Dendritic cell treated with granulocyte-macrophage colony-stimulating factor and Interleukin-4, amounts not matched to agents 40 ng/mL and 50 ng/mL, for 4 days (primary cell): ENCODE results near the gene MRGPRD.

Experiments
- H3K27ac Mint-ChIP-seq: one replicate; pipeline ENCODE4 v1.8.0; 2022; ENCODE audit warnings: mild to moderate bottlenecking, mixed read lengths
- H3K27me3 Mint-ChIP-seq: one replicate; pipeline ENCODE4 v1.8.0; 2022; ENCODE audit warnings: mild to moderate bottlenecking, mixed read lengths
- H3K36me3 Mint-ChIP-seq: one replicate; pipeline ENCODE4 v1.8.0; 2022; ENCODE audit warnings: low read depth, mixed read lengths
- H3K4me1 Mint-ChIP-seq: one replicate; pipeline ENCODE4 v1.8.0; 2022; ENCODE audit warnings: low read depth, mixed read lengths
- H3K4me3 Mint-ChIP-seq: one replicate; pipeline ENCODE4 v1.8.0; 2022; ENCODE audit warnings: mild to moderate bottlenecking, moderate library complexity, mixed read lengths
- H3K9me3 Mint-ChIP-seq: one replicate; pipeline ENCODE4 v1.8.0; 2022; ENCODE audit warnings: mixed read lengths
- intact Hi-C: fragments of 100-400 bp; cut with micrococcal nuclease; formaldehyde crosslinking; loops from one replicate; pipeline ENCODE4 v1.15.0; 2022

MRGPRD gene

DNA sequence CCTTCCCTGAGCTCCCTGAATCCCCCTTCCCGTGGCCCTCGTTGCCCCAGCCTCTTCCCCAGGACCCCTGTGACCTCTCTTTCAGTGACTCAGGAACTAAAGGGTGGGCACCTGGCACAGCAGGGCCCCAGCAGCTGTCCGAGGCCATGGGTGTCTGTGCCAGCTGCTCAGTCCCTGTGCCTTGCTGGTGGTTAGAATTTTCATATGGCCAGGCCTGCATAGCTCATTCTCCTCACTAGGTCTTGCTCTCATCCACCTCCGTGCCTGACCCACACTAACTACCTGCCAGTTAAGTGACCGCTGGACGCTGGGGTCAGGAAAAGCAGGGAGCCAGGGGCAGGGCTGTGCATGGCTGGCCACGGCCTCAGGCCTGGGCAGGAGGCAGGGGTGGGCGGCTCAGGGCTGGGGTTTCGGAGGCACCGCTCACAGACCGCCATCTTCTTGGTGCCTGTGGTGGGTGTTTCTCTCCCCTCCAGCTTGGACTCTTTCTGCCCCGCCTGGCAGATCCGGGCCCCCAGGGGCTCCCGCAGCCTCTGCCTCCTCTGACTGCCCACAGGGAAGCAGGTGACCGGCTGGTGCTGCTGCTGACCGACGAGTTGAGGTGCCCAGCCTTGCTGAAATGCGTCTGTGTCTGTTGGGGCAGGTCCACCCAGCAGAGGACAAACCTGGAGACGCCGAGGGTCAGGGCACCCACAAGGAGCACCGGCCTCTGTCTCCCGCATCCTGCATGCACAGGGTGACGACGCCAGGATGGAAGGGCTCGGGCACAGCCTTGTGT lies 20.3 kb downstream of the MRGPRD start:
- no peaks in the 10 kb centered on the region for H3K9me3 Mint-ChIP-seq
- intact Hi-C loops, result loop anchor here (1.0 kb wide), 1 partner anchor 11 kb away; no protein-coding TSS in a partner anchor
- H3K36me3 Mint-ChIP-seq, result no peaks in the 10 kb centered on the region
- no peak overlapping the region for H3K4me3 Mint-ChIP-seq
- peaks cover 22% of the 10 kb centered on the region for H3K27me3 Mint-ChIP-seq
- H3K27ac Mint-ChIP-seq, result peak overlapping the region; percentile 20
- H3K4me1 Mint-ChIP-seq, result peaks cover 12% of the 10 kb centered on the region

DNA sequence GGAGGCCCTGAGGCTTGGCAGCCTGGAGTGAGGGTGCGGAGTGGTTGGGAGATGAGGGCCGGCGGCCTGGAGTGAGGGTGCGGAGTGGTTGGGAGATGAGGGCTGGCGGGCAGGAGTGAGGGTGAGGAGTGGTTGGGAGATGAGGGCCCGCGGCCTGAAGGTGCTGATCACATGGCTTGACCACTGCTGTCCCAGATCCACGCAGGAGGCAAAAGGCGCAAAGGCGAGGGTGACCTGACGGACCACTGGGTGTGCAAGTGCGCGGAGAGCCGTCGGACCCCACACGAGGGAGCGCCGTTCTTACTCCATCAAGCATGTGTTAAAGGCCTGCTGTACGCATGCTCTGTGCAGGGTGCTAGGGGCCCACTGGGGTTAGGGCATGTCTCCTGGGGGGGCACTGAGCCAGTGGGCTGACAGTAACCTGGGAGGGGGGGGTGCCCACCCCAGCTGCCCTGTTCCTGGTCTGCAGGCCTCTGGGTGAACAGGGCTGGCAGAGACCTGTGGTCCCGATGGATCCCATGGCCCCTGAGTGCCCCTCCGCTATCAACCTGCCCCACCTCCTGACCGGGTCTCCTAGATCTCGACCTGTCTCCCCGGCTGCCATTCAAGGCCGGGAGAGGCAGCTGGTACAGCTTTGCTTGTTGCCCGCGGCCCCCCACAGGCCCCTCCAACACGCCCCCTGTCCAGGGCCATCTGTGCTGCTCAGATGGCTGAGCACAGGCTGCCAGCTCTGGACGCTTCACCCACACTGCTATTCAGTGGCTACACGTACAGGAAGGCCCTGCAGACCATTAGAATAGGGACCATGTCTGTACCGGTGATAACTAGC lies 21.1 kb downstream of the MRGPRD start:
- Mint-ChIP-seq H3K4me1 (peaks cover 20% of the 10 kb centered on the region), H3K27ac (peak overlapping the region; percentile 20), H3K27me3 (peaks cover 26% of the 10 kb centered on the region), H3K4me3 (no peak overlapping the region), H3K9me3 (no peaks in the 10 kb centered on the region), H3K36me3 (no peaks in the 10 kb centered on the region)
- intact Hi-C loops, result loop anchor here (1.0 kb wide), 1 partner anchor 12 kb away; no protein-coding TSS in a partner anchor

DNA sequence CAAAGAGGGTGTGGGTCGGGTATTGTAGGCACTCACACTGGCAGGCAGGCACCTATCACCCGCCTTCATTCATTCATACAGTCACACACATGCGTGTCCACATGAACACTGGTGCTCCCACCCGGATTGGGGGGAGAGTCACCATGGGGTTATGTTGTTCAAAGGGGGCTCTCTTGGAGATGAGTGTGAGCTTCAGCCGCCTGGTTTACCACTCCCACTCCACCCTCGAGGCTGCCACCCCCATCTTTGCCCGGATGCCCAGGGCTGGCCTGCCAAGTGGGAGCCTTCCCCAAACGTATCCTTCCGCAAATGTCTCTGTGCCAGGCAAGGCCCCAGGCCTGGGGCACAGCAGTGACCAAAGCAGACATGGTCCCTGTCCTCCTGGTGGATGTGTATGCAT lies 22.6 kb downstream of the MRGPRD start:
- Mint-ChIP-seq H3K27ac (no peak overlapping the region), H3K36me3 (no peaks in the 10 kb centered on the region), H3K27me3 (peaks cover 30% of the 10 kb centered on the region), H3K4me3 (no peak overlapping the region), H3K4me1 (peaks cover 20% of the 10 kb centered on the region), H3K9me3 (no peaks in the 10 kb centered on the region)
- intact Hi-C loops, result no loop called here

- Mint-ChIP-seq H3K4me1 (peaks cover 20% of the 10 kb centered on the region), H3K4me3 (no peak overlapping the region), H3K27ac (peak overlapping the region; percentile 12), H3K27me3 (peaks cover 29% of the 10 kb centered on the region), H3K36me3 (no peaks in the 10 kb centered on the region), H3K9me3 (no peaks in the 10 kb centered on the region)
- intact Hi-C loops, result no loop called here
These were observed 24.1 kb downstream of the MRGPRD start for GRCh38 chr11:68956547-68957254.

GRCh38 chr11:68956142-68956541 lies 24.6 kb downstream of the MRGPRD start:
- H3K4me3 Mint-ChIP-seq, result no peak overlapping the region
- no peaks in the 10 kb centered on the region for H3K9me3 Mint-ChIP-seq
- H3K27me3 Mint-ChIP-seq, result peaks cover 29% of the 10 kb centered on the region
- intact Hi-C loops, result no loop called here
- no peaks in the 10 kb centered on the region for H3K36me3 Mint-ChIP-seq
- peaks cover 20% of the 10 kb centered on the region for H3K4me1 Mint-ChIP-seq
- peak overlapping the region; percentile 12 for H3K27ac Mint-ChIP-seq

DNA sequence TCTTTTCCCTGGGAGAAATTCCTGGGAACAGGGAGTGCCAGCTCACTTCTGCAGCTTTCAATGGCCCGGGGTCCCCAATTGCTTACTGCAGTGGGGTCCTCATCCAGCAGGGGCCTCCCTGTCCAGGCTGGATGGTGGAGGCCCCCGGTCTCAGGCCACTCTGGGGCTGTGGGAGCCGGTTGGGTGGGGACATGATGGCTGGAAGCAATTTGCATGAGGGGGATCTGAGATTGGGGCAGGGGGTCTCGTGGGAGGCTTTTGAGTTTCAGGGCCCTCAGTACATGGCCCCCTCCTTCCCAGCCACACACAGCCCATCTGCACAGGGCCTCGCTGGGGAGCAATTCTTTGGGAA lies 25.2 kb downstream of the MRGPRD start:
- Mint-ChIP-seq H3K36me3 (no peaks in the 10 kb centered on the region), H3K27ac (peak overlapping the region; percentile 71), H3K9me3 (no peaks in the 10 kb centered on the region), H3K4me3 (peak overlapping the region; percentile 38), H3K4me1 (peaks cover 20% of the 10 kb centered on the region), H3K27me3 (peaks cover 27% of the 10 kb centered on the region)
- intact Hi-C loops, result no loop called here

DNA sequence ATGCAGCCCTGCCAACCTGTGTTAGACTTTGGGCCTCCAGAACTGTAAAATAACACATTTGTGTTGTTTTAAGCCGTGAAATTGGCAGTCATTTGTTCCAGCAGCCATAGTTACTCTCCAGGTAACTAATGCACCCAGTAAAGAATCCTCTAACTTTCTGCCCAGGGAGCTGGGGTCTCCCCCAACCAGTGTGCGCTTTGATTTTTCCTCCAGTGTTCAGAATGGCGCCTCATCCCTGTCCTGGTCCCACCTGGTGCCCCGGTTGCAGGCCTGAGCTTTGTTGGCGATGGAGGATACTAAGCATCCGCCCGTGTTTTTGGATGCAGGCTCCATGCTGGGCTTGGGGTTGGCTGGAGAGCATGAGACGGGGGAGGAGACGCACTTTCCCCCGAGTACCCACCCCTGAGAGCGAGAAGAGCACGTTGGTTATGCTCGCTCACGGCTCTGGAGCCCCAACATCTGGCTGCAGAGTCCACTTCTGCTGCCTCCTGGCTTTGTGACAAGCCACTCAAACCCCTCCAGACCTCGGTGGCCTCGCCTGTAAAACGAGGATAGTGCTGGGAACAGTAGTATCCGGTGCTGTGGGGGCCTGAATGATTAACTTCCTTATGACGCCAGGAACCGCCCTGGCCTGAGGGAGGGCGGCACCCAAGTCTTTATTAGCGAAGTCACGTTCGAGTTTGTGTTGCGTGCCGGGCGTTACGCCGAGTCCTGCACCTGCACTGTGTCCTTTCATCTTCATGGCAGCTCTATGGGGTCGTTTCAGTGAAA lies 25.8 kb downstream of the MRGPRD start:
- intact Hi-C loops, result no loop called here
- H3K4me1 Mint-ChIP-seq, result peaks cover 20% of the 10 kb centered on the region
- H3K9me3 Mint-ChIP-seq, result no peaks in the 10 kb centered on the region
- H3K27me3 Mint-ChIP-seq, result peaks cover 27% of the 10 kb centered on the region
- H3K27ac Mint-ChIP-seq, result peak overlapping the region; percentile 71
- H3K4me3 Mint-ChIP-seq, result peak overlapping the region; percentile 38
- H3K36me3 Mint-ChIP-seq, result no peaks in the 10 kb centered on the region

DNA sequence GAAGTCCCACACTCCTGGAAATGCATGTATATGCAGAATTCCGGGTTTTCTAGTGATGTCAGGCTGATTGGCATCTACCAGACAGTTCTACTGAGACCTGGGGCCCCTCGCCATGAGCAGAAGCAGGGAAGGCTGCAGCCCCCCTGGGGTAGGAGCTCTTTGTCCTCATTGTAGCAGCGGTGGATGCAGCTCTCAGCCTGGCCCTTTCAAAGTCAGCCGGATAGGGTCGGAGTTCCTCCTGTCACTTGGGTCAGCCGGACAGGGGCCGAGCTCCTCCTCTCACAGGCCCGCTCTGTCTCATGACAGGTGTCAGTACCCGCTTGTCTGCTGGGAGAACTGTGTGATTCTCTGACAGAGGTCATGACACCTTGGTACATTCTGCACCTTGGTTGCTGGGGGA lies 30.0 kb downstream of the MRGPRD start:
- peaks cover 26% of the 10 kb centered on the region for H3K27me3 Mint-ChIP-seq
- no peaks in the 10 kb centered on the region for H3K9me3 Mint-ChIP-seq
- H3K27ac Mint-ChIP-seq, result no peak overlapping the region
- peaks cover 39% of the 10 kb centered on the region for H3K4me1 Mint-ChIP-seq
- H3K4me3 Mint-ChIP-seq, result no peak overlapping the region
- intact Hi-C loops, result no loop called here
- no peaks in the 10 kb centered on the region for H3K36me3 Mint-ChIP-seq

- Mint-ChIP-seq H3K27ac (no peak overlapping the region), H3K4me3 (no peak overlapping the region), H3K9me3 (no peaks in the 10 kb centered on the region), H3K4me1 (peaks cover 38% of the 10 kb centered on the region), H3K36me3 (no peaks in the 10 kb centered on the region), H3K27me3 (peaks cover 26% of the 10 kb centered on the region)
- intact Hi-C loops, result no loop called here
These were observed 30.5 kb downstream of the MRGPRD start for GRCh38 chr11:68950270-68950669.

DNA sequence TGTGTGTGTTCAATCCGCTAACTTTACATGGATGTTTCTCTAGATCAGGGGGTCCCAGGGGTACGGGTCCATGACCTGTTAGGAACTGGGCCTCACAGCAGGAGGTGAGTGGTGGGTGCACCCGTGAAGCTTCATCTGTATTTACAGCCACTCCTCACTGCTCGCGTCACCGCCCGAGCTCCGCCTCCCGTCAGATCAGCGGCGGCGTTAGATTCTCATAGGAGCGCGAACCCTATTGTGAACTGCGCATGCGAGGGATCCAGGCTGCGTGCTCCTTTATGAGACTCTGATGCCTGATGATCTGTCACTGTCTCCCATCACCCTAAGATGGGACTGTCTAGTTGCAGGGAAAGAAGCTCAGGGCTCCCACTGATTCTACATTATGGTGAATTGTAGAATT lies 31.9 kb downstream of the MRGPRD start:
- Mint-ChIP-seq H3K27me3 (peaks cover 17% of the 10 kb centered on the region), H3K27ac (no peak overlapping the region), H3K4me1 (peaks cover 34% of the 10 kb centered on the region), H3K36me3 (no peaks in the 10 kb centered on the region), H3K9me3 (no peaks in the 10 kb centered on the region), H3K4me3 (no peak overlapping the region)
- intact Hi-C loops, result no loop called here

GRCh38 chr11:68948496-68948895 lies 32.3 kb downstream of the MRGPRD start:
- no peaks in the 10 kb centered on the region for H3K9me3 Mint-ChIP-seq
- intact Hi-C loops, result no loop called here
- no peak overlapping the region for H3K4me3 Mint-ChIP-seq
- H3K27me3 Mint-ChIP-seq, result peaks cover 16% of the 10 kb centered on the region
- no peak overlapping the region for H3K27ac Mint-ChIP-seq
- H3K36me3 Mint-ChIP-seq, result no peaks in the 10 kb centered on the region
- H3K4me1 Mint-ChIP-seq, result peaks cover 38% of the 10 kb centered on the region

DNA sequence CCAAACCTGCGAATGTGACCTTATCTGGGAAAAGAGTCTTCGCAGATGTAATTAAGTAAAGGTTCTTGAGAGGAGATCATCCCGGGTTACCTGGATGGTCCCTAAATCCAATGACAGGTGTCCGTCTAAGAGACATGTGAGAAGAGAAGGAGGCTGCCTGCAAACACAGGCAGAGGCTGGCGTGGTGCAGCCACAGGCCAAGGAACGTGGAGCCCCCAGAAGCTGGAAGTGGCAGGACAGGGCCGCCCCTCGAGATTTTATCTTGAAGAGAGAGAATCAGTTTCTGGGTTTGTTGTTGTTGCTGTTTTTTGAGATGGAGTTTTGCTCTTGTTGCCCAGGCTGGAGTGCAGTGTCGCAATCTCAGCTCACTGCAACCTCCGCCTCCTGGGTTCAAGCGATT lies 33.6 kb downstream of the MRGPRD start:
- H3K27ac Mint-ChIP-seq, result peak overlapping the region; percentile 28
- no peak overlapping the region for H3K4me3 Mint-ChIP-seq
- peaks cover 2% of the 10 kb centered on the region for H3K36me3 Mint-ChIP-seq
- peaks cover 16% of the 10 kb centered on the region for H3K27me3 Mint-ChIP-seq
- peaks cover 52% of the 10 kb centered on the region for H3K4me1 Mint-ChIP-seq
- intact Hi-C loops, result no loop called here
- no peaks in the 10 kb centered on the region for H3K9me3 Mint-ChIP-seq

DNA sequence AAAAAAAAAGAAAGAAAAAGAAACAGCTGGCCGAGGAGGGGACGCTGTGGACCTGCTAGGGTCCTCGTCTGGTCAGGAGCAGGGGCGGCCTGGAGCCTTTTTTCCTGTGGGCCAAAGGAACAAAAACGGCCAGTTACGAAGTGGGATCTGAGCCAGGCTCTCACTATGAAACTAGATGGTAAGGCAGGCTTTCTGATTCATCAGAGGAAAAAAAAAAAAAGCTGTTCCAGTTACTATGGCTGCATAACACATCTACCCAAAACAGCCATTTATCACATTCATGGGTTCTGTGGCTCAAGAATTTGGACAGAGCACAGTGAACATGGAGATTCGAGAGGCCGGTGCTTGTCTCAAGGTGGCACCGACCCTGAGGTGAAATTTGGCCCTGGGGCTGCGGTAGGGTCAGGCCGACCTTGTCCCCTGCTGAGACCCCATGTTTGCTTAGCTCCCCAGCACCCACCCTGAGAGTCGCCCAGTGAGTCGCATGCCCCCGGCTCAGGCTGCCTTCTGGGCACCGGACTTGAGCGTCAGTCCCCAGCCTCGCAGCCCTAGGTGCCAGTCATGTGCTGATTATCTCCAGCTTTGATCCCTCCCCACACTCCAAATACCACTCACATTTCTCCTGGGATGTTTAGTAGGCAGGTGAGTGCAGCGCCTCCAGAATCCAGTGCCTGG lies 34.2 kb downstream of the MRGPRD start:
- no peaks in the 10 kb centered on the region for H3K9me3 Mint-ChIP-seq
- H3K4me1 Mint-ChIP-seq, result peaks cover 57% of the 10 kb centered on the region
- intact Hi-C loops, result no loop called here
- H3K36me3 Mint-ChIP-seq, result peaks cover 7% of the 10 kb centered on the region
- H3K4me3 Mint-ChIP-seq, result no peak overlapping the region
- peak overlapping the region; percentile 28 for H3K27ac Mint-ChIP-seq
- peaks cover 16% of the 10 kb centered on the region for H3K27me3 Mint-ChIP-seq
